HCT116 (cell line): Measurements from ENCODE around the gene DLG5. TPM values are rescaled to one million over a fixed set of nuclear protein-coding genes. Genes with fewer than 3 reads are reported as not detected.
A peak's percentile ranks its signal among the peaks of the same experiment; 100 is the strongest.

ENCODE experiments used
- ATAC-seq: fragments of 200-7000 bp; cut with Tn5 transposase; 2 replicates; pipeline ENCODE4 v1.9.1; 2020; ENCODE audit warnings: mild to moderate bottlenecking, moderate library complexity
- BruUV-seq: library from RNA; stranded (reverse); fragments of 400-500 nt; replicated peaks from 2 replicates; lab custom pipeline; 2021; lab: Mats Ljungman, UMichigan
- CTCF ChIA-PET: fragments of 300-600 bp; sonication (Branson Sonifier 250); formaldehyde crosslinking; loops from one replicate; lab custom pipeline; 2021; ENCODE audit warnings: antibody characterized with exemption; lab: Charles Lee
- POLR2A ChIA-PET: fragments of 300-600, 350-600 bp; sonication (Branson Sonifier 250); formaldehyde crosslinking; loops from one replicate; lab custom pipeline; 2021; ENCODE audit warnings: antibody characterized with exemption; lab: Charles Lee
- RAD21 ChIA-PET, 2 experiments: fragments of 300-600 bp; sonication (Branson Sonifier 250); formaldehyde crosslinking; loops; one replicate each; lab custom pipeline; 2023; ENCODE audit warnings: low total read pairs in 2 of 2; ENCODE audit not compliant: uncharacterized antibody in 2 of 2, unreplicated experiment in 2 of 2, low non-redundant PET in 1 of 2; lab: Charles Lee
- DNase-seq: peaks from one replicate; pipeline ENCODE4 v3.0.0-alpha.2; 2010; ENCODE audit warnings: low read depth, low spot score
- H2AFZ ChIP-seq: fragments of 200-600 bp; shearing (Covaris generic), sonication (generic); 2 replicates; pipeline ENCODE4 v1.6.1; 2017; ENCODE audit warnings: low read depth, mixed run types, mixed read lengths, antibody characterized with exemption, low read length; ENCODE audit not compliant: poor library complexity, severe bottlenecking
- H3K27ac ChIP-seq: 2 replicates; pipeline ENCODE4 v1.5.1; 2012; ENCODE audit warnings: low read depth, low read length
- H3K27me3 ChIP-seq: fragments of 200-600 bp; sonication (generic); 2 replicates; pipeline ENCODE4 v1.6.1; 2016; ENCODE audit warnings: mixed run types, low read length, mixed read lengths; ENCODE audit not compliant: insufficient read depth
- H3K36me3 ChIP-seq, 2 experiments: fragments of 200-500 bp in 1 of 2; fragments of 200-600 bp in 1 of 2; sonication (Bioruptor generic) in 1 of 2; sonication (generic) in 1 of 2; 2 replicates each; pipeline versions ENCODE4 v1.5.1 to v1.6.1; 2014 to 2016; ENCODE audit warnings: low read length in 2 of 2, inconsistent platforms in 1 of 2, mixed read lengths in 1 of 2, mixed run types in 1 of 2; ENCODE audit not compliant: insufficient read depth in 2 of 2, control insufficient read depth in 1 of 2
- H3K4me1 ChIP-seq, 2 experiments: fragments of 200-600 bp in 1 of 2; sonication (generic) in 1 of 2; 2 replicates each; pipeline versions ENCODE4 v1.5.1 to v1.6.1; 2012 to 2017; ENCODE audit warnings: low read length in 2 of 2, inconsistent platforms in 1 of 2, mild to moderate bottlenecking in 1 of 2, mixed read lengths in 1 of 2, mixed run types in 1 of 2, moderate library complexity in 1 of 2; ENCODE audit not compliant: insufficient read depth in 2 of 2, control insufficient read depth in 1 of 2
- H3K4me2 ChIP-seq: fragments of 200-600 bp; sonication (generic); 2 replicates; pipeline ENCODE4 v1.6.1; 2017; ENCODE audit warnings: mixed run types, low read length, mixed read lengths
- H3K4me3 ChIP-seq, 2 experiments: fragments of 200-600 bp in 1 of 2; sonication (generic) in 1 of 2; replicated peaks in 1 of 2; 2 replicates each; pipeline ENCODE4 v1.5.1; 2011 to 2016; ENCODE audit warnings: low read length in 2 of 2, control low read depth in 1 of 2, low read depth in 1 of 2, mild to moderate bottlenecking in 1 of 2, mixed read lengths in 1 of 2, mixed run types in 1 of 2
- H3K79me2 ChIP-seq: fragments of 200-600 bp; sonication (generic); 2 replicates; pipeline ENCODE4 v1.6.1; 2017; ENCODE audit warnings: mild to moderate bottlenecking, mixed run types, low read length, moderate library complexity, mixed read lengths; ENCODE audit not compliant: insufficient read depth
- H3K9ac ChIP-seq: fragments of 200-600 bp; sonication (generic); 2 replicates; pipeline ENCODE4 v1.6.1; 2016; ENCODE audit warnings: low read length, mixed read lengths
- H3K9me2 ChIP-seq: fragments of 200-600 bp; sonication (generic), shearing (Covaris generic); 2 replicates; pipeline ENCODE4 v1.6.1; 2017; ENCODE audit warnings: mixed run types, mild to moderate bottlenecking, moderate library complexity; ENCODE audit not compliant: insufficient read depth
- H3K9me3 ChIP-seq, 2 experiments: fragments of 200-500 bp in 1 of 2; fragments of 200-600 bp in 1 of 2; sonication (Bioruptor generic) in 1 of 2; sonication (generic) in 1 of 2; 2 replicates each; pipeline ENCODE4 v1.6.1; 2014 to 2017; ENCODE audit warnings: low read length in 2 of 2, mixed read lengths in 2 of 2, inconsistent platforms in 1 of 2, low read depth in 1 of 2, mild to moderate bottlenecking in 1 of 2, mixed run types in 1 of 2, moderate library complexity in 1 of 2; ENCODE audit not compliant: control insufficient read depth in 1 of 2, insufficient read depth in 1 of 2
- H4K20me1 ChIP-seq: fragments of 200-600 bp; sonication (generic), shearing (Covaris generic); 2 replicates; pipeline ENCODE4 v1.6.1; 2017; ENCODE audit warnings: mixed run types, mild to moderate bottlenecking, moderate library complexity; ENCODE audit not compliant: insufficient read depth
- CEBPB ChIP-seq: IDR thresholded peaks from 2 replicates; pipeline ENCODE4 v1.6.1; 2012; ENCODE audit warnings: low read depth
- EGR1 ChIP-seq: IDR thresholded peaks from 2 replicates; pipeline ENCODE4 v1.6.1; 2012; ENCODE audit warnings: low read depth
- ELF1 ChIP-seq: IDR thresholded peaks from 2 replicates; pipeline ENCODE4 v1.6.1; 2012; ENCODE audit warnings: low read depth, borderline replicate concordance
- EZH2 ChIP-seq: fragments of 200-600 bp; sonication (generic); IDR thresholded peaks from 2 replicates; pipeline ENCODE4 v1.6.1; 2017; ENCODE audit warnings: antibody characterized with exemption, mixed run types
- EZH2phosphoT487 ChIP-seq: fragments of 200-600 bp; IDR thresholded peaks from 2 replicates; pipeline ENCODE4 v1.6.1; 2018; ENCODE audit warnings: antibody characterized with exemption, borderline replicate concordance
- FOSL1 ChIP-seq: IDR thresholded peaks from 2 replicates; pipeline ENCODE4 v1.6.1; 2012; ENCODE audit warnings: low read depth
- JUND ChIP-seq: IDR thresholded peaks from 2 replicates; pipeline ENCODE4 v1.6.1; 2012
- SP1 ChIP-seq: IDR thresholded peaks from 2 replicates; pipeline ENCODE4 v1.6.1; 2012; ENCODE audit warnings: low read depth
- TCF7L2 ChIP-seq: IDR thresholded peaks from 2 replicates; pipeline ENCODE4 v1.7.0; 2011; ENCODE audit warnings: borderline replicate concordance, inconsistent platforms; ENCODE audit not compliant: insufficient read depth, insufficient read length; ENCODE audit errors: extremely low read depth
- YY1 ChIP-seq: IDR thresholded peaks from 2 replicates; pipeline ENCODE4 v1.6.1; 2011; ENCODE audit warnings: low read length, low read depth, moderate library complexity, mild to moderate bottlenecking; ENCODE audit not compliant: insufficient replicate concordance; ENCODE audit errors: extremely low read depth
- ZFX ChIP-seq: fragments of 450-650 bp; IDR thresholded peaks from 2 replicates; pipeline ENCODE4 v1.6.1; 2017
- intact Hi-C: fragments of 100-400 bp; cut with micrococcal nuclease; formaldehyde crosslinking; loops from 2 replicates; pipeline ENCODE4 v1.10.0; 2022
- total RNA-seq: library from RNA; stranded (reverse); gene quantifications from one replicate; pipeline ENCODE4 v1.2.1, GENCODE V29; 2021; ENCODE audit not compliant: unreplicated experiment
- TF ChIP-seq, protein P1 (sequence below), 3 experiments: fragments of 200-600 bp in 1 of 3; sonication (generic) in 1 of 3; IDR thresholded peaks in 2 of 3; conservative IDR thresholded peaks in 1 of 3; 2 replicates each; pipeline ENCODE4 v1.5.1; 2012 to 2017; ENCODE audit warnings: low read depth in 2 of 3, low read length in 2 of 3, antibody characterized with exemption in 1 of 3, borderline replicate concordance in 1 of 3, control low read depth in 1 of 3, mild to moderate bottlenecking in 1 of 3, mixed read lengths in 1 of 3, mixed run types in 1 of 3, moderate library complexity in 1 of 3; ENCODE audit not compliant: insufficient read depth in 1 of 3

Gene DLG5
- total RNA-seq, 1 experiment from 2014 or later = 44.8 TPM

DNA sequence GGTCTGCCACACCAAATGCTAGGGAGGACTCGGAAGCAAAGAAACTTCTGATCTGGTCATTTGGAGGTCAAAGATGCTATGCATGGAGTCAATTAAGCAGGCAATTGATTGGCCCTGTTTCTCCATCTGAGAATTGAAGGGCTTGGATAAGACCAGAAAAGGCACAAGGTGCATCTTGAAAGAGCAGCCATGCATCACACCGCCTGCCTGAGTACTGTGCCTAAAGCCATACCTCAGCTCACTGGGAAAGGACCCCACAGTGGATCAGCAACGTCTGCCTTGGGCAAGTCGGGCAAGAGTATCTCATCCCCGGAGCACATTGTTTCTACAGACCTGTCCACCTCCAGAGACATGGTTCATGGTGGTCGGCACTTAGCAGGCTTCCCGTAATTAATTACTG, 42.4 kb downstream of the DLG5 start:
- BruUV-seq = no TSS peak
- Histone ChIP-seq H3K9me3 (no peaks in the 10 kb centered on the region), H3K27ac (no peak overlapping the region), H3K4me3 (no peak overlapping the region), H3K9me2 (no peaks in the 10 kb centered on the region), H3K4me1 (peaks cover 14 to 31% of the 10 kb centered on the region in 2 experiments), H3K36me3 (no peaks in the 10 kb centered on the region), H2AFZ (no peak overlapping the region), H4K20me1 (no peaks in the 10 kb centered on the region; the same call in 1 of the 2 replicates), H3K4me2 (no peak overlapping the region), H3K27me3 (no peaks in the 10 kb centered on the region), H3K9ac (no peak overlapping the region), H3K79me2 (peaks cover 63% of the 10 kb centered on the region)
- ATAC-seq = no peak
- DNase-seq = no peak
- CTCF ChIA-PET = no interaction called here
- POLR2A ChIA-PET = no interaction called here
- RAD21 ChIA-PET = no interaction called here
- TF ChIP-seq EZH2 (no peak), CEBPB (no peak), SP1 (no peak), ZFX (no peak), ELF1 (no peak), YY1 (no peak), TCF7L2 (no peak), EGR1 (no peak), JUND (no peak), EZH2phosphoT487 (no peak)
- intact Hi-C loops = no loop called here

DNA sequence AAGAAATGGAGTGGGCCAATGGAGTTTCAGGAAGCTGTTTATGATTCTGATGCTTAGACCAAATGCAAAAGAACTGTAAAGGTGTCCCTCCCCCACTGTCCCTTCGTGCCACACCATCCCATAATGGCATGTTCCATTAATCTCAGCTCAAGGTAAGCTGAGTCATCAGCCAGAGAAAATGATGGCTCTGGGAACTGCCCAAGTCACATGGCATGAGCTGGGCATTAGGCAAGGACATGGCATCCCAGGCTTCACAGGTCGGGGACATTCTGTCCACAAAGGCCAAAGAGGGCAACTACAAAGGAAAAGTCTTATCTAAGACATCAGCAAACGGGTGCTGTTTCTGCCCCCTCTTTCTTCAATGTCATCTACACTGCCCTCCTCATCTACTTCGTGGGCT, 44.9 kb downstream of the DLG5 start:
- Histone ChIP-seq H3K36me3 (no peaks in the 10 kb centered on the region), H3K27ac (no peak overlapping the region), H3K9me2 (no peaks in the 10 kb centered on the region), H3K4me1 (peaks cover 10 to 31% of the 10 kb centered on the region in 2 experiments), H3K9me3 (no peaks in the 10 kb centered on the region), H3K79me2 (peaks cover 56% of the 10 kb centered on the region; the same call in 1 of the 2 replicates), H3K4me3 (no peak overlapping the region), H4K20me1 (no peaks in the 10 kb centered on the region), H2AFZ (no peak overlapping the region), H3K27me3 (no peaks in the 10 kb centered on the region), H3K9ac (no peak overlapping the region), H3K4me2 (peak overlapping the region; percentile 44)
- intact Hi-C loops = no loop called here
- TF ChIP-seq FOSL1 (0 out of 2 replicates have a peak, but pooled peaks have one; percentile 12), JUND (no peak), ZFX (no peak)
- TF ChIP-seq, protein P1, sequence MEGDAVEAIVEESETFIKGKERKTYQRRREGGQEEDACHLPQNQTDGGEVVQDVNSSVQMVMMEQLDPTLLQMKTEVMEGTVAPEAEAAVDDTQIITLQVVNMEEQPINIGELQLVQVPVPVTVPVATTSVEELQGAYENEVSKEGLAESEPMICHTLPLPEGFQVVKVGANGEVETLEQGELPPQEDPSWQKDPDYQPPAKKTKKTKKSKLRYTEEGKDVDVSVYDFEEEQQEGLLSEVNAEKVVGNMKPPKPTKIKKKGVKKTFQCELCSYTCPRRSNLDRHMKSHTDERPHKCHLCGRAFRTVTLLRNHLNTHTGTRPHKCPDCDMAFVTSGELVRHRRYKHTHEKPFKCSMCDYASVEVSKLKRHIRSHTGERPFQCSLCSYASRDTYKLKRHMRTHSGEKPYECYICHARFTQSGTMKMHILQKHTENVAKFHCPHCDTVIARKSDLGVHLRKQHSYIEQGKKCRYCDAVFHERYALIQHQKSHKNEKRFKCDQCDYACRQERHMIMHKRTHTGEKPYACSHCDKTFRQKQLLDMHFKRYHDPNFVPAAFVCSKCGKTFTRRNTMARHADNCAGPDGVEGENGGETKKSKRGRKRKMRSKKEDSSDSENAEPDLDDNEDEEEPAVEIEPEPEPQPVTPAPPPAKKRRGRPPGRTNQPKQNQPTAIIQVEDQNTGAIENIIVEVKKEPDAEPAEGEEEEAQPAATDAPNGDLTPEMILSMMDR (IDR thresholded peaks at IDR 0.05 in 2 of 3, conservative IDR thresholded peaks at IDR 0.05 in 1 of 3; ENCODE audit: borderline replicate concordance in 1 of 3, insufficient read depth in 1 of 3, low read depth in 2 of 3, low read length in 2 of 3) = no peak
- ATAC-seq (peak; percentile 31; the same call in 1 of the 2 replicates), DNase-seq (no peak)
- CTCF ChIA-PET = interaction anchor here (1.8 kb wide), 1 partner anchor 8 kb away, joined by 9 read pairs; no protein-coding TSS in a partner anchor
- BruUV-seq = no TSS peak
- RAD21 ChIA-PET = no interaction called here
- POLR2A ChIA-PET = interaction anchor here (0.8 to 1.3 kb wide), 2 partner anchors 8 to 9 kb away, joined by 3 to 5 read pairs; no protein-coding TSS in a partner anchor
